Activated CD4-positive, alpha-beta T cell treated with anti-CD3 and anti-CD28 coated beads, Interleukin-2, amount 50 U/mL, for 1 hour (primary cell): Measurements from ENCODE around the gene PTPRM.
"Not testable (repeated sequence)": the region's sequence is repeated elsewhere in the genome, so short reads cannot be mapped to it uniquely, and the experiment has no call there.

Source experiments
- DNase-seq: peaks from one replicate; pipeline ENCODE4 v3.0.0-alpha.2; 2020

PTPRM gene

GRCh38 chr18:8413751-8414150, 846.6 kb downstream of the PTPRM start:
- DNase-seq, result no peak

- DNase-seq, result no peak
Observed at GRCh38 chr18:8416212-8417019, 849.3 kb downstream of the PTPRM start.

GRCh38 chr18:8422391-8422790, 855.3 kb downstream of the PTPRM start:
- DNase-seq, result no peak

- DNase-seq, result no peak
Observed at GRCh38 chr18:8423051-8423557, 856.0 kb downstream of the PTPRM start.

GRCh38 chr18:8424481-8424880, 857.4 kb downstream of the PTPRM start:
- DNase-seq, result no peak

- no peak for DNase-seq
Observed at GRCh38 chr18:8424917-8425725, 858.0 kb downstream of the PTPRM start.

GRCh38 chr18:8426401-8426800, 859.3 kb downstream of the PTPRM start:
- DNase-seq, result no peak

- DNase-seq, result no peak
Observed at GRCh38 chr18:8427339-8427738, 860.2 kb downstream of the PTPRM start.

- DNase-seq, result no peak
Observed at GRCh38 chr18:8428951-8429350, 861.8 kb downstream of the PTPRM start.

GRCh38 chr18:8431036-8431435, 863.9 kb downstream of the PTPRM start:
- DNase-seq, result no peak

GRCh38 chr18:8433323-8433722, 866.2 kb downstream of the PTPRM start:
- DNase-seq, result no peak

- no peak for DNase-seq
Observed at GRCh38 chr18:8433771-8434170, 866.7 kb downstream of the PTPRM start.

- no peak for DNase-seq
Observed at GRCh38 chr18:8435376-8435775, 868.3 kb downstream of the PTPRM start.

- no peak for DNase-seq
Observed at GRCh38 chr18:8439055-8439454, 871.9 kb downstream of the PTPRM start.

GRCh38 chr18:8443505-8443904, 876.4 kb downstream of the PTPRM start:
- no peak for DNase-seq

- DNase-seq, result not testable (repeated sequence)
Observed at GRCh38 chr18:8446936-8447335, 879.8 kb downstream of the PTPRM start.

- no peak for DNase-seq
Observed at GRCh38 chr18:8448130-8448529, 881.0 kb downstream of the PTPRM start.

- DNase-seq, result no peak
Observed at GRCh38 chr18:8450013-8450412, 882.9 kb downstream of the PTPRM start.

- no peak for DNase-seq
Observed at GRCh38 chr18:8450898-8451665, 884.0 kb downstream of the PTPRM start.

- DNase-seq, result no peak
Observed at GRCh38 chr18:8453528-8453927, 886.4 kb downstream of the PTPRM start.

GRCh38 chr18:8454136-8454535, 887.0 kb downstream of the PTPRM start:
- no peak for DNase-seq

- no peak for DNase-seq
Observed at GRCh38 chr18:8455661-8456614, 888.8 kb downstream of the PTPRM start.
